Activated CD4-positive, alpha-beta T cell treated with anti-CD3 and anti-CD28 coated beads, Interleukin-2, Interleukin-6, amounts not matched to agents 100 ng/mL and 50 ng/mL, durations not matched to agents 16 hours and 8 hours (primary cell): Measurements from ENCODE around the gene TMEM176A.
"Not testable (repeated sequence)": the region's sequence is repeated elsewhere in the genome, so short reads cannot be mapped to it uniquely, and the experiment has no call there.

Source experiments
- DNase-seq: peaks from one replicate; pipeline ENCODE4 v3.0.0-alpha.2; 2020

The TMEM176A gene, protein sequence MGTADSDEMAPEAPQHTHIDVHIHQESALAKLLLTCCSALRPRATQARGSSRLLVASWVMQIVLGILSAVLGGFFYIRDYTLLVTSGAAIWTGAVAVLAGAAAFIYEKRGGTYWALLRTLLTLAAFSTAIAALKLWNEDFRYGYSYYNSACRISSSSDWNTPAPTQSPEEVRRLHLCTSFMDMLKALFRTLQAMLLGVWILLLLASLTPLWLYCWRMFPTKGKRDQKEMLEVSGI

DNA sequence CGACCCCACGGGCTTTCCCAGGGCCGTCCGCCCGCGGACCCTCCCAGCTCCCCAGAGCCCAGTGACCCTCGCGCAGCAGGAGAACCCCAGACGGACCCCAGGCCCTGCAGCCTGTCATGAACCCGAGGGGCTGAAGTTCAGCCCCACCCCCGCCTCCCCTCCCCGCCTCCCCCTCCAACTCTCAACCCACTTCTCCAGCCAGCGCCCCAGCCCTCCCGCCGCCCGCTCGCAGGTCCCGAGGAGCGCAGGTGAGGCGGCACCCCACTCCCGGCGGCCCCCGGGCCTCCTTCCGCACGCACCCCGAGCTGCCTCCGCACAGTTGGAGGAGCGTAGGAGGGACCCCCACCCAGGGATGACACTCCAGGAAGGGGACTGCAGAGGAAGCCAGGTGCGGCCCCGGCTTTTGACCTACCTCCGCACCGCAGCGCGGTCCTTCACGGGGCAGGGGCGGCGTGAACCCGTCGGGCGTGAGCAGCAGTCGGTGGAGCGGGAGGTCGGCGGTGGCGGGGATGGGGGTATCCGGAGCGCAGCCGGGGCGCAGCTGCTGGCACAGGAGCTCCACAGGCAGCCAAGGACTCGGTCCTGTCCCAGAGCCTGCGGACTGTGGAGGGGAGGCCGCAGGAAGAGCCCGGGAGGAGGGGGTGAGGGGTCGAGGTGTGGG is at the start of gene TMEM176A:
TMEM176A (plus strand) TSS at position 189 of the 661 bp plus-strand sequence. CDS start 782 bp downstream, outside the sequence.
- DNase-seq, result no peak

DNA sequence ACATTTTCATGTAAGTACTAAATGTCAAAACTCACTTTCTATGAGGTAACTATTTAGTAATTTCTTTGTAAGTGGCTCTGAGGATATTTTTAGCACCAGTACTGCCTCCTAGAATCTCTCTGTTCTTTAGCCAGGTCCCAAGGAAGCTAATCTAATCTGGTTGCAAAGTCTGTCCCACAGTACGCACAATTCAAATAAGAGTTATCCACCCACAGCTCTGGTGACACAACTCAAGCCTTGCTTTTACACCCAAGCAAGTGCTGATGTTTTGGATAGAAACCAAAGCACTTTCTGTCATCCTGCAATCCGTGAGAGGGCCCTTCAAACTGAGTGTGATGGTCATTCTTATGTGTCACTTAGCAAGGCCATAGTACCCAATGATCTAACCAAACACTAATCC is 48.9 kb upstream of the TMEM176A start:
- DNase-seq, result no peak

DNA sequence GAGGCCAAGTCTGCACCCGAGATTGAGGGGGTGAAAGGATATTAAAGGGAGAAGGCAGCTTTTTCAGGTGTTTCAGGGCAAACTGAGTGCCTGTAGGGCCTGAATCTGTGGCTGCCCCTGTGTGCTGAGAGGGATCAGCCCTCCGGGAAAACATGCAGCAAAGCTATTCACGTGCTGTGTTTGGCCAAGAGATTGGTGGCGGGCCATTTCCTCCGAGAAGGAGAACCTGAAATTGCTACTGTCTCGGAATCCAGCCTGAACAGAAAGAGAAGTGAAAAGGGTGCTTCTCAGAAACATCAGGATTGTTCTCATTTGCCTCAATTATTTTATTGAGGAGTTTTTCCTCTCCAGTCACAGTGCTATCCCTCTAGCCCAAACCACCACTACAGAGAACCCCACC is 47.3 kb upstream of the TMEM176A start:
- DNase-seq, result no peak

DNA sequence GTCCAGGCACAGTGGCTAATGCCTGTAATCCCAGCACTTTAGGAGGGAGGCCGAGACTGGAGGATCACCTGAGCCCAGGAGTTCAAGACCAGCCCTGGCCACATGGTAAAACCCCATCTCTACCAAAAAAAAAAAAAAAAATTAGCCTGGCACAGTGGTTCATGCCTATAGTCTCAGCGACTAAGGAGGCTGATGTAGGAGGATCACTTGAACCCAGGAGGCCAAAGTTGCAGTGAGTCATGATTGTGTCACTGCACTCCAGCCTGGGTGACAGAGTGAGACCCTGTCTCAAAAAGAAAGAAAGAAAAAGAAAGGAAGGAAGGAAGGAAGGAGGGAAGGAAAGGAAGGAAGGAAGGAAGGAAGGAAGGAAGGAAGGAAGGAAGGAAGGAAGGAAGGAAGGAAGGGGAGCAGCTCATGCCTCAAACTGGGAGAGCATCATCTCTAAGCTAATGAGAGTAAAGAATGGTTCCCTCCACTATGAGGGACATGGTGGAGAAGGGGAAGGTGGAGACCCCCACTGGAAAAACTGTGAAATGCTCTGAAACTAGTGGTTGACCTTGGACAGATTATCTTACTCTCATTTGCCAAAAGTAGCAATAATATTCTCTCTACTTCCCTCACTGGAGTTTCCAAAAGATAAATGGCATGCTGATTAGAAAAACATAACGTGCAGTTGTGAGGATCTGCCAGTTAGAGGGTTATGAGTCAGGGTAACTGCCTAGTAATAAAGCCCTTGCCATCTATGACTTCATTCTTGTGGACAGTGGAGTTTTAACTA is 46.6 kb upstream of the TMEM176A start:
- peak; percentile 75 for DNase-seq

DNA sequence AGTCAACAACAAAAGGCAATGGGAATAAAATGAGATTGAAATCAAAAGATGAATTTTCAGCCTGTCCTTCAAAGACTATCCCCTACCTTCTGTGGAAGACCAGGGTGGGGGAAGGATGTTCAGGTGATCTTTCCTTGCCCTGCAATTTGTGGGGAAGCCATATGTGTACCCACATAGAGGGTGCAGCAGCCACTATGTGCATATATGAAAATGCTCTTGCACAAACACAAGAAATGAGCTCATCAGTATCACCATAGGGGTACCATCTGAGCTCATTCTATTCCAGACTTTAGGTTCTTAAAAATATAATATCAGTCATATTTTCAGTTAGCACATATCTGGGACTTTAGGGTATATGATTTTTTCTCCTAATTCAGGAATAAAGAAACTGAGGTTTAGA is 45.6 kb upstream of the TMEM176A start:
- DNase-seq, result peak; percentile 41

DNA sequence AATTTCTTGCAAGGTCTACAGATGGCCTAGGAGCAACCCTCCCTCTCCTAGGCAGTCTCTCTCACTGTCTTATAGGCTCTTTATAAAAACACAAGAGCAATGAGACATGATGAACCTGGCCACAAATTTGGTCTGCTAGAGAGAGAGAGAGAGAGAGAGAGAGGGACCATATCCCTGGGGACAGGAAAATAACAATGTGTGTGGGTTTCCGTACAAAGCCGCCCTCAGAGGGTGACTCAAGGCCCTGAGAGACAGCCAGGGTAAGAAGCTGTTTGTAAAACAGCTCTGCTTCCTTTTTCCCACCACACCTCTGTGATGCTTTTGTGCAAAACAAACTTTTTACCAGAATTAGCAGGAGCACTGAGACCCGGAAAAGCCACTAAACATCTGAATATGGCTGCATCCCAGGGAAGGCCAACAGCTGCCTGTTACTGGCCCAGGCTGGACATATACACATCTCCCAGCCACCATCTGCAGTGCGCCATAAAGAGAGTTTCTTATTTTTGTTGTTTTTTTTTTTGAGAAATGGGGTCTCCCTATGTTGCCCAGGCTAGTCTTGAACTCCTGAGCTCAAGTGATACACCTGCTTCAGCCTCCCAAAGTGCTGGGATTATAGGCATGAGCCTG is 45.0 kb upstream of the TMEM176A start:
- DNase-seq, result peak; percentile 85

DNA sequence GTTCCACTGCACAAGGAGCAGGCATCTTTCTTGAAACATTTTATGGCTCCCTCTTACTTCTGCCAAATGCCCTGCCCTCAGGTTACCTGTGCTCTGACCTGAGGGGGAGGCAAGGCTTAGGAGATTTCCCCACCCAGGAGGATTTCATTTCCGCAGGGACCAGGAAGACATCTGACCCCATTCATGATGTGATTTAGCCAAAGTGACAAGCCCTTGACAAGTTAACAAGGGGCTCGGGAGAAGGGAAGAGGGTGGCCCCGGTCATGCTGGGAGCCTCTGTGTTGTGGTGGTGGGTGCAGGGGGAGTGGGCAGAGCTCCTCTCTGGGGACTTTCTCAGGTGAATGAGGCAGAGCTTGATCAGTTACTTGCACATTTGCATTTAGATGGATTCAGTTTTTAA is 44.4 kb upstream of the TMEM176A start:
- no peak for DNase-seq

DNA sequence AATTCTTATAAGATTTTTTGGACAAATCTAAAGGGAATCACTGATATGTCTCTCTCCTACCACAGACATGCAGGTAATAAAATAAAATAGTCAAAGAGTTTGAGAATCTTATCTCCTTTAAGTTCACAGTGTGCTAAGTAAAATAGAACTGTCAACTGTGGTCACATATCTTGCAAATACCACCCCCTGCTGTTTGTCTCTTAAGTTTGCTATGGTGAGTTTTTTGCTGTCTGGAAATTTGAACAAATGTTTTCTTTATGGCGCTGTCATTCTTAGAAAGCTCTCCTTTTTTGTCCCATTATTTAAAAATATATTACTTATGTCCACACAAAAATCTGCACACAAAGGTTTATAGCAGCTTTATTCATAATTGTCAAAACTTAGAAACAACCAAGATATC is 43.7 kb upstream of the TMEM176A start:
- DNase-seq, result peak; percentile 70

DNA sequence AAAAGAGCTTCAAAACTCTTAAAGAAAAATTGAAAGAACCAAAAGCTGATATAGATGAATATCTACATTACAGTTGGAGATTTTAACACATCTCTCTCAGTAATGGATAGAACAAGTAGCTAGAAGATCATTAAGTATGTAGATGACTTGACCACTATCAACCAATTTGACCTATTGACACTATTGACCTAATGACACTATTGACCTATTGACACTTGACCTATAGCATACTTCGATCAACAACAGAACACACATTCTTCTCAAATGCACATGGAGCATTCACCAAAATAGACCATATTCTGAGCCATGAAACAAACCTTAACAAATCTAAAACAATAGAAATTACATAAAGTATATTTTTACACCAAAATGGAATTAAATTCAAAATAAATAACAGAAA is 41.1 kb upstream of the TMEM176A start:
- DNase-seq, result no peak

DNA sequence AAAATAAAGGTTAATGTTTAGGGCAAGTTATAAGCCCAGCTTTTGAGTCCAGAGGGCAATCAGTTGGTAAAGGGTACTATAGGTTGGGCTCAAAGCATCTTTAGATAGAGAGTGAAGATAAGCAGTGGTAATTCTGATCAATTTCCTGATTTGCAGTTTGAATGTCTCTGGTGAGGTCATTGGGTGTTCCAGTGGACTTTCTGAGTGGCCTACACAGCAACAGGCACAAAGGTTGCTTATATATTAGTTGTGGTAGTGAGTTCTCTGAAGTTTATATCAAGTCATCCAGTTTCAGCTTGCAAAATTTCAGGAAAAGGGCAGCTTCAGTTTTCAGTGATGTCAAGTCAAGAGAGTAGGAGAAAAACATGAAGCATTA is 34.2 kb upstream of the TMEM176A start:
- no peak for DNase-seq

DNA sequence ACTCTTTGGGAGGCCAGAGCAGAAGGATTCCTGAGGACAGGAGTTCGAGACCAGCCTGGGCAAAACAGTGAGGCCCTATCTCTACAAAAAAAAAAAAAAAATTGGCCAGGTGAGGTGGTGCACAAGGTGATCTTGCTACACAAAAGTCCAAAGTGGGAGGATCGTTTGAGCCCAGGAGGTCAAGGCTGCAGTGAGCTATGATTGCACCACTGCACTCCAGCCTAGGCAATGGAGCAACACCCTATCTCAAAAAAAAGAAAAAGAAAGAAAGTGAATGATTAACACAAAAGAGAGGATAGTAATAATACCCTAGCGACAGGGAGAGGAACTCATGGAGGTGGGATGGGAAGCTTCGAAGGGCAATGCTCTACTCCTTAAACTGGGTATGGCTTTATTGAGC is 30.8 kb upstream of the TMEM176A start:
- no peak for DNase-seq

DNA sequence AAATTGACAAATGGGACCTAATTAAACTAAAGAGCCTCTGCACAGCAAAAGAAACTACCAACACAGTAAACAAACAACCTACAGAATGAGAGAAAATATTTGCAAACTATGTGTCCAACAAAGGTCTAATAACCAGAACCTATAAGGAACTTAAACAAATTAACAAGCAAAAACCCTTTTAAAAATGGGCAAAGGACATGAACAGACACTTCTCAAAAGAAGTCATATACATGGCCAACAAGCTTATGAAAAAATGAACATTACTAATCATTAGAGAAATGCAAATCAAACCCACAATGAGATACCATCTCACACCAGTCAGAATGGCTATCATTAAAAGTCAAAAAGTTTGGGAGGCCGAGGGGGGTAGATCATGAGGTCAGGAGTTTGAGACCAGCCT is 26.4 kb upstream of the TMEM176A start:
- DNase-seq, result not testable (repeated sequence)

DNA sequence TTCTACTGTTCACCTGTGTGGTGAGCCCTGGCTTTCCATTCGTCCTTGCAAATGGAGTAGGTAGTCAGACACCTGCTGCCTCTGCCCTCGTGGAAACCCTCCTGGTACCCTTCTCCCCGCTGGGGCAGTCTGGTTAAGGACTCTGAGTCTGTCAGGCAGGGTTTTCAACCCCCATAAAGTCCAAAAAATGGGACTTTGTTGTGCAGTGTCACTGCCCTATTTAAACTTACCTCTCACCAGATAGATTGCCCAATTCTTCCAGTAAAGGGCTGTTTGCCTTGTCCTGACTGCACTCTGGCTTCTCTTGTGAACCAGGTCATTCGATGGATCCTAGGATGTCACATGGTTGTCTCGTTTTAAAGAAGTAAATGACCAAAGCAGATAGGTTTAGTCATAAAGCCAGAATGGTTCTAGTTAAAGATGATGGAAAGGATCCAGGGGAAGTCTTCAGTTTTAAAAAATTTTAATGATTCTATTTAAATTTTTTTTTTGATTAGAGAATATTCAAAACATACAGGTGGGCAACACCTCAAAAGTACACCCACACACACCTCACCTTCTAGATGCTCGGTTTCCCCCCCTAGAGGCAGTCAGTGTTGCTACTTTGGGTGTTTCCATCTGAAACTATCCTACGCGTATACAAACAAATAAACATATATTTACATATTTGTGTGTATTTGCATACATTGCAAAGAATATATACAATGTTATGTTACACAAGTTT is 22.4 kb upstream of the TMEM176A start:
- DNase-seq, result no peak

DNA sequence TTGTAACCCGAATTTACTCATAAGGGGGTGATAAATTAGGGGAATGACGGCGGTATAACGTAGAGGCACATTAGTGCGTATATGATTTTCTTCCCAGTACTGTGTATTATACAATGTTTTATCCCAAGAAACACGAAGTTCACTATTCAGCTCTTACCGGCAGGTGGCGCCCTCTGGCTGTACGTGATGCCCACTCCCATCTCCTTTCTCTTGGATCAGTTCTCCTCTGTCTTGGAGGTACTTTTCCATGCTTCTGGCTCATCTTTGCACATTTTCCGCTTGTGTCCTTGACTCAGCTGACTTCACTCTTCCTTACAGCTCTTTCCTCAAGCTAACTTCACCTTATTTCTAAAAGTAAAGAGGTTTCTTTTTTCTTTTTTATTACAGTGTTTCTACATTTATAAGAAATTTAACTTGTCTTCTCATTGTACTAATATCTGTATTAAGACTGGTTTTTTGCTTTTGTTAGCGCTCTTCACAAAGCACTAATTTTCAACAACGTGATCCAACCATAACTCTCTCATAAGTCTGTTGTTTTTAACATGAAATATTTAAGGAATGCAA is 21.7 kb upstream of the TMEM176A start:
- peak; percentile 74 for DNase-seq

DNA sequence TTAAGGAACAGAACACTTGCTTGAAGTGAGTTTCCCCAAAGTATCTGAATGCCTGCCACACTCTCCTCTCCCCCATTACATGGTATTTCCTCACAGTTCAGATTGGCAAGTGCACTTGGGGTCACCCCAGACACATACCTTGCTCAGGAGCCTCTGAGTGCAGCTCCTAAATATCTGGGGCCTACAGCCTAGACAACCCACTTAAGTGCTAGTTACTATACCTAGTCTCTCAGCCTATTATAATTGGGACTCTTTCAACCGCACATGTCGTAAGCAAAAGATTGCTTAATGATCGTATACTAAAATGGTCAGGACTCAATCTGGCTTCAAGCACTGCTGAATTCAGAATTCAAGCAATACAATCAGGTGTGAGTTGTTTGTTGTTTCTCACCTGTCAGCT is 20.3 kb upstream of the TMEM176A start:
- no peak for DNase-seq

DNA sequence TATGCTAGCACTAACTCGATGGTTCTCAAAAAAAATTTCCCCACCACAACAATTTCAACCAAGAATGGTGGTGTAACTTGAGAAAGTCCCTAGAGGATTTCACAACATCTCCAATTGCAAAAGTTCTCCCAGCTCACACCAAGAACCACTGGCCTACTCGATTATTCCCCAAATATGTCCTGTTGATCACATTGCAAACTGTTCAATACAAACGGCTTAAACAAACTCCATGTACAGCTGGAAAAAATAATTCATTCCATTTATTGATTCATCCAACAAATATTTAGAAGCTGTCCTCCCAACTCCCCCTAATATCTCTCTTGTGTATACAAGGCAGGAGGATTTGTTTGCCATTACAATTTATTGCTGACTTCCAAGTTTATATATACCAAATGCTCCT is 19.5 kb upstream of the TMEM176A start:
- DNase-seq, result no peak

DNA sequence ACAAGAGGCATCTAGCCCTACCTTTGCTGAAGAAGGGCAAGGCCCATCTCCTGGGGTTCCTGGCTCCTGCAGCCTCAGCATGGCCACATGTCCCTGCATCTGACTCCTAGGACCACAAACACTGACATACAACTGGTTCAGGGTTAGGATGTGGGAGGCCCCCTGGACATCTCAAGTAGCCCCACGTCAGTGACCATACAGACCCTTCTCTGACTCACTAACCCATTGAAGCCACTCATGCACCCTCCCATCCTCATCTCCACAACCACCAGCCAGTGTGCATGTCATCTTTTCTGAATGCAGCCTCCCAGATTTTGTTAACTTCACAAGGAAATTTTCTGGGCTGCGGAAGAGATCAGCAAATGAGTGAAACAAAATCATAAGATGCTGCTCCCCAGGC is 18.6 kb upstream of the TMEM176A start:
- no peak for DNase-seq

DNA sequence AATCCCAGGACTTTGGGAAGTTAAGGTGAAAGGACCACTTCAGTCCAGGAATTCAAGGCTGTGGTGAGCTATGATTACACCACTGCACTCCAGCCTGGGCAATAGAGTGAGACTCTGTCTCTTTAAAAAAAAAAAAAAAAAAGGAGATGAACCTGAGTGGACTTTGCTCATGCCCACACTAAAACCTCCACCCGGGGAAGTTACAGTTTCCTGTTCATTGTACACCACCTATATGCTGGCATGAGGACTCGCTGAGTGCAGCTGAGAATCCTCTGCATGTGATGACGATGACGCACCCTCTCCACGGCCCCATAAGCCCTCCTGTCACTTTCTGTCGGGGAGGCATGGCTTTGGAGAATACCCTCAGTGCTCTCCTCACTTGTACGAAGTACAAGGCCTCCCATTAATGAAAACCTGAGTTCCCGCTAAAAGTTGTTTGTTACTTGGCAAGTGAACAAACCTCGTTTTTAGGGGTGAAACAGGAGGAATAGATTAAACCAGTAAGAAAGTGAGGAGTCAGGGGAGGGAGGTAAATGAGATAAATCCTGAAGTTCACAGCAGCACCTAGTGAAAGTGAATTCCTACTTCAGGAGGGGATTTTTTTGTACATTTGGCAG is 16.3 kb upstream of the TMEM176A start:
- no peak for DNase-seq

DNA sequence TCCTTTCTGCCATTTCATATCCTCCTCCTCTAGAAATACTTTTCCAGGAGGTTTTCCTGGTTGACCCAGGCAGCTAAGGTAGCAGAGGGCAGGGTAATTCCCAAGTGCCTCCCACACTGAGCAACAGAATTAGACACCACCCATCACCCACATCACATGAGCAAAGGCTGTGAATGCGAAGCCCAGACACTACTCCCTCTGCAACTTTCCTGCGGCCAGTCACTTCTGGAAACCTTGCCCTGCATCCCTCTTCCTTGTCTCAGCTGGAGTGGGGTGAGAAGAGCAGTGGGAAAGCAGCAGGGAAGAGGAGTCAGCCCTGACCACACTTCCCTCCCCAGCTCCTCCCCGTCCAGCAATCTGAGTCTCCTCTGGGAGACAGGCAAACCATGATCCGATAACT is 15.6 kb upstream of the TMEM176A start:
- no peak for DNase-seq

DNA sequence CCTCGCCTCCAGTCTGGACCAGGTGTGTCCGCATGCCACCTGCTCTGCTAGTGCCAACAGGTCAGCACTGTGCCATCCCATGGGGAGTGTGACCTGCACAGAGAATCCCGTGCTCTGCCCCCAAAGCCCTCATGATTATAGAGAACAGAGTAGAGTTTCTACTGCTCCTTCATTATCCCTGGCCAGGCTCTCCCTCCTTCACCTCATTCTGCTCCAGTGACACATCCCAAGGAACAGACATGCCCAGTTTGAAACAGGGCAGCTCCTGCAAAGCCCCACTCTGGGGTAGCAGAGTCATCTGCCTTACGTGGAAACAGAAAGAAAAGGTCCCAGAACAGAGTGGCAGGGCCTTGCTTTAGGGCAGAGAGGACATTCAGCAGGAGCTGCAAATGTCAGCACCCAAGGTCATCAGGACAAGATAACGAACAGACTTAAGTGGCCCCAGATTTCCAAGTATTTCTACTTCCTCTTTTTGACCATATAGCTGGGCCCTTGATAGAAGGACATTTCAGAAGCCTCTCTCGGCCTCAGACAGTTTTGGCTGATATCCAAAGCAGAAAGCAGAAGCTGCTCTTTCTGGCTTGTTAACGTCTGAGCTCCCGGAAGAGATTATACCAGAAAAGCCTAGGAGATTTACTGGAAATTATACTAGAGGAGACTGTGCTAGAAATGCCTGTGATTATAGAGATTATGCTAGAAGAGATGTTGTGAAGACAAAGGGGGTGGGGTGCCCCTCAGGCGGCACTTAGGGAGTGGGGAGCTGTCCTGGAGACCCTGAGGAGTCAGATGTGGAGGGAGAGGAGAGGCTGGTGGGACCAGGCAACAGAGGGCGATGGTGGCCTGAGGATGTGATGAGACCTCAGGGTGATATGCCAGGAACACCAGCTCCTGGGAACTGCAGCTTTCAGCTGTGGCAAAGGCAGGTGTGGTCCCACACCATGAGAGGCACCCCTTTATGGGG is 13.0 kb upstream of the TMEM176A start:
- DNase-seq, result no peak
